GM12892 (cell line): ENCODE results near the gene TNKS1BP1.

Experiments
- POLR2A ChIP-seq: IDR thresholded peaks from 2 replicates; pipeline ENCODE4 v1.6.1; 2011; ENCODE audit warnings: low read depth, low read length, control low read depth
- POLR2AphosphoS5 ChIP-seq: IDR thresholded peaks from 2 replicates; pipeline ENCODE4 v1.6.1; 2011; ENCODE audit warnings: low read depth, low read length, control low read depth
- TAF1 ChIP-seq: IDR thresholded peaks from 2 replicates; pipeline ENCODE4 v1.6.1; 2011; ENCODE audit warnings: low read depth, mild to moderate bottlenecking, control low read depth, low read length, borderline replicate concordance

DNA sequence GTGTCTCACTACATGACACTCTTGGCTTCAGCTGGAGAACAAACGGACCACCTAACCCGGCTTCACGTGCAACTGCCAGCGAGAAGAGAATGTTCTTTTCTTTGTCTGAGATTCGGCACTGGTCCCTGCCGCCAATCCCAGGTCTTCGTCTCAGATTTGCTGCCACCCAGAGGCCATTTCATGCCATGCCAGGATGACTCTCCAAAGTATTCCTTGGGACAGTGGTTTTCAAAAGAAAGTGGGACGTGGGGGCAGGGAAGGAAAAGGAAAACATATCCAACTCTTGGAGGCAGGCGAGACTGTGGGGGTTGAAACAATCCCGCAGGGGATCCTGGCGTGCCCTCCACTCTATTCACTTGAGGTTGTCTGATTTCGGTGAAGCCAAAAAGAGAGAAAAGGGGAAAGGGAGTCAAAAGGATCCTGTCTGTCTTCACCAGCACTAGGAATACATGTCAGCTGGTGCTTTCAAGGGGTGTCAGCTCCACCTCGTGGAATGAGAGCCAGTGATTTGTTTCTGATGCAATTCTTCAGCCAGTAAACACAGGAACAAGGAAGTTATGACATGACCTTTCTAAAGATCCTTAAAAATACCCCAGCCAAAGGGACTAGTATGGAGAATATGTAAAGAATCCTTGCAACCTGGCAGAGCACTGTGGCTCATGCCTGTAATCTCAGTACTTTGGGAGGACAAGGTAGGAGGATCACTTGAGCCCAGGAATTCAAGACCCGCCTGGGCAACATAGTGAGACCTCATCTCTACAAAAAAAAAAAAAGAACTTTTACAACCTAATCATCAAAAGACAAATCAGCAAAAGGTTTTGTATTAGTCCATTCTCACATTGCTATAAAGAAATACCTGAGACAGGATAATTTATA is 46.7 kb downstream of the TNKS1BP1 start:
- TF ChIP-seq TAF1 (no peak), POLR2A (no peak), POLR2AphosphoS5 (no peak)
